Stimulated activated CD8-positive, alpha-beta memory T cell treated with anti-CD3 and anti-CD28 coated beads, Interleukin-15, amount 100 ng/mL, for 1 hour (primary cell): ENCODE results near the gene NOX4.
"Not testable (repeated sequence)": the region's sequence is repeated elsewhere in the genome, so short reads cannot be mapped to it uniquely, and the experiment has no call there.

Experiments used
- DNase-seq: peaks from one replicate; pipeline ENCODE4 v3.0.0-alpha.2; 2020; ENCODE audit warnings: low read depth

NOX4 gene

DNA sequence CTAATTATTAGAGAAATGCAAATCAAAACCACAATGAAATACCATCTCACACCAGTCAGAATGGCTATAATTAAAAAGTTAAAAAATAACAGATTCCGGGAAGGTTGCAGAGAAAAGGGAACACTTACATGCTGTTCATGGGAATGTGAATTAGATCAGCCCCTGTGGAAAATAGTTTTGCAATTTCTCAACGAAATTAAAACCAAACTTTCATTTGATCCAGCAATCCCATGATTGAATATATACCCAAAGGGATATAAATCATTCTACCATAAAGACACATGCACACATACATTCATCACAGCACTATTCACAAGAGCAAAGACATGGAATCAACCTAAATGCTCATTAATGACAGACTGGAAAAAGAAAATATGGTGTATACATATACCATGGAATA is 32.5 kb downstream of the NOX4 start:
- DNase-seq: no peak

GRCh38 chr11:89457190-89457589 is 34.0 kb downstream of the NOX4 start:
- no peak for DNase-seq

DNA sequence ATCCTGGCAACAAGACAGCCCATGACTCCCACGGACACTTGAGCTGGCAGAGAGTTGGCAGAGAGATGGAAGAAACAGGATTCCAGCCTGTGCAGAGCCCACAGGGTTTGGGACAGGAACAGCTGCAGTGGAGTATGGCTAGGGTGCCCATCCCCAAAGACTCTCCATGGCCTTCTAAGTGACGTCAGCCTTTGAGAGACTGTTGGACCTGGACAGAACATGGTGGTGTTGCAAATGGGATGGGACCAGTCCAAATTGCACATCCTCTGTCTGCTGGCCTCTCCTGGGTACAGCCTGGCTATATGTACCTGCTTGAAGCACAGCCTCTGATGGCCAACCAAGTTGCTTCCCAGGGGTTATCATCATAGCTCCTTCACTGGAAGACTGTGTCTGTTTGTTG is 34.5 kb downstream of the NOX4 start:
- DNase-seq: no peak

DNA sequence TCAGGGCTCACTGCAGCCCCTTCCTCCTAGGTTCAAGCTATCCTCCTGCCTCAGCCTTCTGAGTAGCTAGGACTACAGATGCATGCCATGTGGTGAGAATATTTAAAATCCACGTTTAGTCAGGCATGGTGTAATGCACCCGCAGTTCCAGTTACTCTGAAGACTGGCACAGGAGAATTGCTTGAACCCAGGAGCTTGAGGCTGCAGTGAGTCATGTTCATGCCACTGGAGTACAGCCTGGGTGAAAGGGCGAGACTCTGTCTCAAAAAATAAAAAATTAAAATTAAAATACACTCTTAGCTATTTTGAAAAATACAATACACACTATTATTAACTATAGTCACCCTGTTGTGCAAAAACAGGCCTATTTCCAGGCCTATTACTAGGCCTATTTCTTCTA is 38.4 kb downstream of the NOX4 start:
- no peak for DNase-seq

DNA sequence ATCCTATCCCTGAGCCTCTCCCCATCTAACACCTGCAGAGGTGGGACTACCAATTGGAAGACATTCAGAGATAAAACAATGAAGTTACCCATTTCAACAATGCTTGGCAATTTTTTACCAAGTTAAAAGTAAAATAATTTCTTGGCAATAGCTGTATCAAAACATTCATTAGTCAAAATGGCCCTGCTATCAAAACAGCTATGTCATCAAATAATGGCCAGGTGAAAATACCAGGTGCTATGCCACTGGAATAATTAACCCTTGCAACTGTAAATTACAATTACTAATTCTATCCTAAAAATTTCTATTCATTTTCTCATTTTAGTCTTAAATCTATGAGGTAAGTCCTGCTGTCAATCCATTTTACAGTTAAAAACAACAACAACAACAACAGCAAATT is 43.3 kb downstream of the NOX4 start:
- no peak for DNase-seq

GRCh38 chr11:89443361-89444322 is 47.5 kb downstream of the NOX4 start:
- no peak for DNase-seq

DNA sequence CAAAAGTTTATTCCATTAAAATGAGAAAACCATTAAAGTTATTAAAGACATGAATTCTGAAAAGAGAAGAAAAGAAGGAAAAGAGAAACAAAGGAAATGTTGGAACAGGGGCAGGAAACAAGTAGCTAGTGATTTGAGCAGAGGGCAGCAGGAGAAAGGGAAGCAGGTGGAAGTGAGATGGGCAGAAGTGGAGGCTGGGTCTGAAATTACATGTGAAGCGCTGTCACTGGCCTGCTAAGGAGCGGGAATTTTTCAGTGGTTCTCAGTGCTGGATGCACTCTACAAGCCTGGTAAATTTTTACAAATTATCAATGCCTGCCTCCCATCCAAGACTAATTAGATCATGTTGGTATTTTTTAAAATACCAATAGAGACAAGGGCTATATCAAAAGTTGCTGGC is 48.4 kb downstream of the NOX4 start:
- DNase-seq: no peak

- no peak for DNase-seq
These were observed 49.6 kb downstream of the NOX4 start for GRCh38 chr11:89441606-89442005.

DNA sequence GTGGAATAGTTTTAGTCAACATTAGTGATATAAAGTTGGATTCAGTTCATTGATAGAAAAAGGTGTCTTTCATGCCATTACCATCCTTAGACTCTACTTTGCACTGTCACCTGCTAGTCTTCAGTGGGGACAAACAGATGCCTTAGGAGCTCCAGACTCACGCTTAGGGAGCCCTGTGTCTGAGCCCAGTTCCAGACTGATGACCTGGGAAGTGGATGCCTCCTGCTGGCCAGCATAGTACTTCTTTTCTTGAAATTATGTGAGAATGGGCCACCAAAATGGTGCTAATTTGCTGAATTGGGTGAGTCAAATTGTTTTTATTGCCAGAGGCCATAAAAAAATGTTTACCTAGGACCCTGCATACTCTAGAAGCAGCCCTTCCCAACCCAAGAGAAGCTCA is 53.9 kb downstream of the NOX4 start:
- DNase-seq: no peak

GRCh38 chr11:89436071-89436470 is 55.1 kb downstream of the NOX4 start:
- no peak for DNase-seq

DNA sequence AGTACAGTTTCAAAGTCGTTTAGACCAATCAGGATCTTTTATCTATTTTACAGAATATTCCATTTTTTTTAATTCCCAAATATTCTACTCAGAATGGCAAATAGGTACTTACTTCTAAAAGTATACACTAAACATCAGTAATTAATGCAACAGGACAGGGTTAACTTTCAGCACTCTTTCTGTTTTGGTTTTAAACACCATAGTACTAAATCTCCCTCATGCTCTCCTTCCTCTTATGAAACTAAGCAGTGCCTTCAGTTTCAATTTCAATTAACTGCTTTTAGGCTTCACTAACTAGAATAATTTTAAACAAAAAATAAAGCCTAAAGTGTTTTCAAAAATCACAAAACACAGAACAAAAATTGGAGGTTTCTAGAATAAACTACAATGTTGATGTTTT is 57.9 kb downstream of the NOX4 start:
- no peak for DNase-seq

GRCh38 chr11:89432182-89432581 is 59.0 kb downstream of the NOX4 start:
- DNase-seq: not testable (repeated sequence)

GRCh38 chr11:89426501-89426900 is 64.7 kb downstream of the NOX4 start:
- not testable (repeated sequence) for DNase-seq

- no peak for DNase-seq
These were observed 69.5 kb downstream of the NOX4 start for GRCh38 chr11:89421718-89422117.

DNA sequence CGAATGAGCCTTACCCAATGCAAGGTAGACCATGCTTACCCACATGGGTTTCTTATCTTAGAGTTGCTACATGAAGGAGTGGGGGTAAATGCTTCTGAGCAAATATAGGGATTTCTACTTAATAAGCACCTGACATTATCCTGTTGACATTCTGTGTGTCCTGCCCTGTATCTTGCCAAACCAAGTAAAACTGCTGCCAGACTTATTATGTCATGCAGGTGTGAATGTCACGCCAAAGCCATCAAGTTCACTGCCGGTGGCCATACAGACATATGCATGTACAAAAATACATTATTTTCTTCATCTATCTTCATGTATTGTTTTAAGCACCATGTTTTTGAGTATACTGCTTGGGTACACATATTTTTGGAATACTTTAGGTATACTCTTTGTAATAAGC is 70.2 kb downstream of the NOX4 start:
- DNase-seq: no peak

DNA sequence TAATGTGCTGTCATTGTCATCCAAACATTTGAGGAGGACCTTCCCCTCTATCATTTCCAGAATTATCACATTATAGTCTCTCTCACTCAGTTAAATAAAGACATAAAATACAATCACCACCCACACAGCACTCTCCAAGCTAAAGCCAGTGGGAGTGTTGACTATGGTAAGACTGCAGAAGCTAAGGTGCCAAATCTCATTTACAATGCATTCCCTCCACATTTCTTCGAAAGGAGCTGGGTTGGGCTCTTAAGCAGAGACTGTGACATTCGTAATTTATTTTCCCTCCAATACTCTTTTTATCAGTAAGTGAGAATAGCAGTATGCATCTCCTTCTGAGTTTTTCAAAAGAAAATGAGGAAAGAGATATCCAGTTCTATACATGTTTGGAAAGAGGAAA is 74.2 kb downstream of the NOX4 start:
- DNase-seq: no peak

GRCh38 chr11:89411112-89411511 is 80.1 kb downstream of the NOX4 start:
- DNase-seq: not testable (repeated sequence)

GRCh38 chr11:89410666-89411065 is 80.5 kb downstream of the NOX4 start:
- not testable (repeated sequence) for DNase-seq

DNA sequence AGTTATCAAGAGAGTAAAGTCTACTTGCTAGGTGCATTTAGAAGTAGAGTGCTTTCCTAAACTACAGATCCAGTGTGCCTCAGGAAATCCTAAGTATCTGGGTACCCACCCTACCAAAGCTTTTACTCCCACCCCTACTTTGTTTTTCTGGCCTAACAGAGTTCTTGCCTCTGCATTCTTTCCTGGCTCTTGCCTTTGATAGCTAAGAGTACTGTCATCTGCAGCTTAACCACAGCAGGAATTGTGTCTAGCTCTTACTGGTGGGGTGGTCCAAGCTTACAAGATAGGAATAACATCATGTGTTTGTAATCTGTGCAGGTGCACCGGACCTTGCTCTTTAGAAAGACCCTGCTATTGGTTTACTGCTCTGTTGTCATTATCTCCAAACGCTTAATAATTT is 82.7 kb downstream of the NOX4 start:
- not testable (repeated sequence) for DNase-seq

- no peak for DNase-seq
These were observed 85.5 kb downstream of the NOX4 start for GRCh38 chr11:89405629-89406028.

GRCh38 chr11:89391654-89392053 is 99.5 kb downstream of the NOX4 start:
- not testable (repeated sequence) for DNase-seq

- not testable (repeated sequence) for DNase-seq
These were observed 103.7 kb downstream of the NOX4 start for GRCh38 chr11:89387501-89387900.

GRCh38 chr11:89382986-89383385 is 108.2 kb downstream of the NOX4 start:
- DNase-seq: not testable (repeated sequence)

- DNase-seq: no peak
These were observed 110.1 kb downstream of the NOX4 start for GRCh38 chr11:89381094-89381493.
